ENCODE data around the gene CFAP20DC.

CFAP20DC gene

DNA sequence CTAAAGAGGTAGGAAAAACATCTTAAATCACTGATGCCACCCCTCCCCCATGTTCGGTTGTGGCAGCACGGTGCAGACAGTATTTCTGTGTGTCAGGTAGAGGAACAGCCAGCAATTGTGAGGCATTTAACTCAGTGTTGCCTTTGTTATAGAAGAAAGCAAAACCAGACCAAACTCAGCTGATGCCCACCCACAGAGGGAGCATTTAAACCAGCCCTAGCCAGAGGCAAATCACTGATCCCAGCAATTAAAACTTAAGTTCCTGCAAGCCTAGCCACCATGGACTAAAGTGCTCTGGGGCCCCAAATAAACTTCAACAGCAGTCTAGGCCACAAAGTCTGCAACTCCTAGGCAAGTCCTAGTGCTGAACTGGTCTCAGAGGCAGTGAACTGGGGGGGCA is 94.5 kb downstream of the CFAP20DC start:
- Histone ChIP-seq H3K4me3 (IDR thresholded peaks at IDR 0.05; ENCODE audit: insufficient read depth, low read depth, low read length) (no peak overlapping the region), H3K9ac (no peak overlapping the region), H4K20me1 (ENCODE audit: insufficient read depth) (no peaks in the 10 kb centered on the region), H2AFZ (ENCODE audit: low read depth) (no peak overlapping the region), H3K79me2 (ENCODE audit: insufficient read depth, low read depth) (no peaks in the 10 kb centered on the region), H3K27ac (no peak overlapping the region), H3K27me3 (ENCODE audit: insufficient read depth, low read depth) (no peaks in the 10 kb centered on the region), H3K4me2 (no peak overlapping the region), H3K36me3 (ENCODE audit: insufficient read depth) (no peaks in the 10 kb centered on the region), H3K4me1 (ENCODE audit: low read depth, poor library complexity, severe bottlenecking) (no peaks in the 10 kb centered on the region)
- TF ChIP-seq, protein P1, sequence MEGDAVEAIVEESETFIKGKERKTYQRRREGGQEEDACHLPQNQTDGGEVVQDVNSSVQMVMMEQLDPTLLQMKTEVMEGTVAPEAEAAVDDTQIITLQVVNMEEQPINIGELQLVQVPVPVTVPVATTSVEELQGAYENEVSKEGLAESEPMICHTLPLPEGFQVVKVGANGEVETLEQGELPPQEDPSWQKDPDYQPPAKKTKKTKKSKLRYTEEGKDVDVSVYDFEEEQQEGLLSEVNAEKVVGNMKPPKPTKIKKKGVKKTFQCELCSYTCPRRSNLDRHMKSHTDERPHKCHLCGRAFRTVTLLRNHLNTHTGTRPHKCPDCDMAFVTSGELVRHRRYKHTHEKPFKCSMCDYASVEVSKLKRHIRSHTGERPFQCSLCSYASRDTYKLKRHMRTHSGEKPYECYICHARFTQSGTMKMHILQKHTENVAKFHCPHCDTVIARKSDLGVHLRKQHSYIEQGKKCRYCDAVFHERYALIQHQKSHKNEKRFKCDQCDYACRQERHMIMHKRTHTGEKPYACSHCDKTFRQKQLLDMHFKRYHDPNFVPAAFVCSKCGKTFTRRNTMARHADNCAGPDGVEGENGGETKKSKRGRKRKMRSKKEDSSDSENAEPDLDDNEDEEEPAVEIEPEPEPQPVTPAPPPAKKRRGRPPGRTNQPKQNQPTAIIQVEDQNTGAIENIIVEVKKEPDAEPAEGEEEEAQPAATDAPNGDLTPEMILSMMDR (conservative IDR thresholded peaks at IDR 0.05; ENCODE audit: low read depth, low read length): no peak

DNA sequence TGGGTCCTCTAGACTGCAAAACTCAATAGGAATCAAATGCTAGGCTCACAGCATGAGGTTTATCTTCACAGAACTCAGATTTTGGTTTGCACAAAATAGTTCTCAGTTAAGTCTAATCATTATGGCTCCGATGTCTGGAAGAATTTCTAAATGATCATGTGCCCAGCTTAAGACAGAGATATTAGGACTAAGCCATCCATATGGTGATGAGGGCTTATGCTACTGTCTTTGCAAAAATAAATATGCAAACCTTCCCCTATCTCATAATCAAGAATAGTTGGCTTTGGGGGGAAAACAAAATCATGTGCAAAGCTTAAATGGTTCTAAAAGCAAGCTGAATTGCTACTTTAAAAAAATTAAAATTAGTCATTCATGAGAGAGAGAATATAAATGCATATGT is 96.5 kb downstream of the CFAP20DC start:
- Histone ChIP-seq H3K9ac (no peak overlapping the region), H3K36me3 (ENCODE audit: insufficient read depth) (no peaks in the 10 kb centered on the region), H3K27ac (no peak overlapping the region), H2AFZ (ENCODE audit: low read depth) (no peak overlapping the region), H3K4me1 (ENCODE audit: low read depth, poor library complexity, severe bottlenecking) (no peaks in the 10 kb centered on the region), H4K20me1 (ENCODE audit: insufficient read depth) (no peaks in the 10 kb centered on the region), H3K4me2 (no peak overlapping the region), H3K27me3 (ENCODE audit: insufficient read depth, low read depth) (no peaks in the 10 kb centered on the region), H3K79me2 (ENCODE audit: insufficient read depth, low read depth) (no peaks in the 10 kb centered on the region), H3K4me3 (IDR thresholded peaks at IDR 0.05; ENCODE audit: insufficient read depth, low read depth, low read length) (no peak overlapping the region)
- TF ChIP-seq, protein P1 (conservative IDR thresholded peaks at IDR 0.05; ENCODE audit: low read depth, low read length): no peak

DNA sequence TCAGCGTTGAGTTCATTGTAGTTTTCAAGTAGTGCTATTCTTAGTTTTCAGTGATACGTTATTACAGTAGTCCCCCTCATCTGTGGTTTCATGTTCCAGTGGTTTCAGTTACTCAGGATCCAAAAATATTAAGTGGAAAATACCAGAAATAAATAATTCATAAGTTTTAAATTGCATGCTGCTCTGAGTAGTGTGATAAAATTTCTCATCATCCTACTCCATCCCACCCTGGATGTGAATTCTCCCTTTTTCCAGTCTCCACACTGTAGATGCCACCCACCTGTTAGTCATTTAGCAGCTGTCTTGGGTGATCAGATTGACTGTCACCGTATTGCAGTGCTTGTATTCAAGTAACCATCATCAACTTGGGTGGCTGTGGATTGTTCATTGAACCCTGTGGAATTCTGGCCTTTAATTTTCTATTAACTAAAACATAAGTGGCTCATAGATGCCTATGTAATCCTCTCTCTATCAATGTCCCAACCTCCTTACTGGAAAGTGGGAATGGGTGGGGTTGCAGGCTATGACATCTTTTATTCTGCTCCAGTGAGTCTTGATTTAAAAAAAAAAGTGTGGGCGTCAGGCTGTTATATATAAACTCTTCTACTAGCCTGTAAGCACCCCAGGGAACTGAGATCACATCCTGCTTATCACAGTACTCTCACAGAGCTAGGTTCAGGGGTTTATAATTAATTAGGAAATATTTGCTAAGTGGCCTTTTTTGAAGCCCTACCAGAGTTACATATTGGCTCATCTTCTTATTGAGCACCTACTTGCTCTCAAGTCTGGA is 97.5 kb downstream of the CFAP20DC start:
- Histone ChIP-seq H3K27me3 (ENCODE audit: insufficient read depth, low read depth) (no peaks in the 10 kb centered on the region), H4K20me1 (ENCODE audit: insufficient read depth) (no peaks in the 10 kb centered on the region), H3K4me3 (IDR thresholded peaks at IDR 0.05; ENCODE audit: insufficient read depth, low read depth, low read length) (no peak overlapping the region), H3K4me2 (no peak overlapping the region), H3K4me1 (ENCODE audit: low read depth, poor library complexity, severe bottlenecking) (no peaks in the 10 kb centered on the region), H2AFZ (ENCODE audit: low read depth) (no peak overlapping the region), H3K9ac (no peak overlapping the region), H3K27ac (no peak overlapping the region), H3K36me3 (ENCODE audit: insufficient read depth) (no peaks in the 10 kb centered on the region), H3K79me2 (ENCODE audit: insufficient read depth, low read depth) (no peaks in the 10 kb centered on the region)
- TF ChIP-seq, protein P1 (conservative IDR thresholded peaks at IDR 0.05; ENCODE audit: low read depth, low read length): no peak

DNA sequence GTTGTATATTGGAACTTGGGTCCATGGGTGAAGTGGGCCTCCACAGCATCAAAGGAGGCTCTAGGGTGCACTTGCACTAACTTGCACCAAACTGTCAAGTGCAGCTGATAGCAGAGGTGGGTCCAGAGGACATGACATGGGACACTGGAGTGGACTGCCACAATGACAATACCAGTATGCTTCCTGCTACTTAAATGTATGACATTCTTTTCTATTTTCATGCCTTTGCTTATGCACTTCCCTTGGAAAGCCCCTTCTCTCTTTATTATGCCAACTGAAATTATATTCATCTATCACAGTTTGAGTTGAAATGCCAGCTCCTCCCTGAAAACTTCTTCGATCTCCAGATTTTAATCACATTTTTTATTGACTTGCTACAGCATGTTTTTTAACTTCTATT is 101.8 kb downstream of the CFAP20DC start:
- Histone ChIP-seq H3K4me2 (no peak overlapping the region), H3K4me3 (IDR thresholded peaks at IDR 0.05; ENCODE audit: insufficient read depth, low read depth, low read length) (no peak overlapping the region), H2AFZ (ENCODE audit: low read depth) (no peak overlapping the region), H4K20me1 (ENCODE audit: insufficient read depth) (no peaks in the 10 kb centered on the region), H3K4me1 (ENCODE audit: low read depth, poor library complexity, severe bottlenecking) (no peaks in the 10 kb centered on the region), H3K27me3 (ENCODE audit: insufficient read depth, low read depth) (no peaks in the 10 kb centered on the region), H3K27ac (no peak overlapping the region), H3K9ac (no peak overlapping the region), H3K36me3 (ENCODE audit: insufficient read depth) (no peaks in the 10 kb centered on the region), H3K79me2 (ENCODE audit: insufficient read depth, low read depth) (no peaks in the 10 kb centered on the region)
- TF ChIP-seq, protein P1 (conservative IDR thresholded peaks at IDR 0.05; ENCODE audit: low read depth, low read length): no peak
